K562 (cell line): ENCODE measurements around the gene TMSB4X. TPM values are rescaled to one million over a fixed set of nuclear protein-coding genes. Genes with fewer than 3 reads are reported as not detected.

ENCODE experiments used
- ATF3 ChIP-seq, 2 experiments: fragments of 450-650 bp in 1 of 2; sonication (generic) in 1 of 2; formaldehyde crosslinking in 1 of 2; IDR thresholded peaks in 1 of 2; conservative IDR thresholded peaks in 1 of 2; 2 replicates each; pipeline versions ENCODE4 v1.6.1 to v1.8.1; 2016 to 2023; ENCODE audit warnings: mild to moderate bottlenecking in 2 of 2, moderate library complexity in 2 of 2, inconsistent platforms in 1 of 2, missing genetic modification reagents in 1 of 2
- CREB3L1 ChIP-seq: fragments of 450-650 bp; IDR thresholded peaks from 2 replicates; pipeline ENCODE4 v1.6.1; 2014; ENCODE audit warnings: low read depth, mild to moderate bottlenecking, moderate library complexity, borderline replicate concordance
- DDX20 ChIP-seq: fragments of 450-650 bp; IDR thresholded peaks from 2 replicates; pipeline ENCODE4 v1.6.1; 2016; ENCODE audit warnings: missing genetic modification characterization, low read depth, mild to moderate bottlenecking, missing compliant biosample characterization, moderate library complexity
- E2F3 ChIP-seq: fragments of 250-450 bp; sonication (Bioruptor Pico); IDR thresholded peaks from 2 replicates; pipeline ENCODE4 v1.4.0; 2020; ENCODE audit warnings: mild to moderate bottlenecking
- E2F4 ChIP-seq: sonication (generic); formaldehyde crosslinking; IDR thresholded peaks from 2 replicates; pipeline ENCODE4 v1.8.0; 2022; ENCODE audit warnings: mild to moderate bottlenecking, low read depth, missing genetic modification reagents
- ELF4 ChIP-seq: fragments of 450-650 bp; formaldehyde crosslinking; IDR thresholded peaks from 2 replicates; pipeline ENCODE4 v1.4.0; 2022; ENCODE audit warnings: missing genetic modification characterization
- FOXK1 ChIP-seq: sonication (generic); formaldehyde crosslinking; IDR thresholded peaks from 2 replicates; pipeline ENCODE4 v1.8.0; 2022; ENCODE audit warnings: missing genetic modification reagents, mild to moderate bottlenecking, borderline replicate concordance
- HDAC6 ChIP-seq: IDR thresholded peaks from 2 replicates; pipeline ENCODE4 v1.6.1; 2012; ENCODE audit warnings: low read depth, mild to moderate bottlenecking, control low read depth, inconsistent platforms, low read length, moderate library complexity
- HNRNPLL ChIP-seq: fragments of 200-400 bp; formaldehyde crosslinking; IDR thresholded peaks from 2 replicates; pipeline ENCODE4 v1.6.1; 2017; ENCODE audit warnings: low read length, low read depth, mild to moderate bottlenecking; ENCODE audit not compliant: poor library complexity, severe bottlenecking
- ILF3 ChIP-seq: fragments of 450-650 bp; IDR thresholded peaks from 2 replicates; pipeline ENCODE4 v1.6.1; 2018; ENCODE audit warnings: antibody characterized with exemption, mild to moderate bottlenecking, moderate library complexity, borderline replicate concordance
- LEF1 ChIP-seq: fragments of 450-650 bp; IDR thresholded peaks from 2 replicates; pipeline ENCODE4 v1.6.1; 2016; ENCODE audit warnings: mild to moderate bottlenecking
- MITF ChIP-seq: IDR thresholded peaks from 2 replicates; pipeline ENCODE4 v1.6.1; 2014; ENCODE audit warnings: antibody characterized with exemption
- PCBP2 ChIP-seq: fragments of 200-400 bp; formaldehyde crosslinking; IDR thresholded peaks from 2 replicates; pipeline ENCODE4 v1.6.1; 2018; ENCODE audit warnings: low read length, low read depth, mild to moderate bottlenecking, moderate library complexity; ENCODE audit not compliant: poor library complexity, severe bottlenecking
- PKNOX1 ChIP-seq: fragments of 450-650 bp; IDR thresholded peaks from 2 replicates; pipeline ENCODE4 v1.6.1; 2016
- PURB ChIP-seq: sonication (generic); formaldehyde crosslinking; IDR thresholded peaks from 2 replicates; pipeline ENCODE4 v1.9.0; 2021; ENCODE audit warnings: low read depth, mild to moderate bottlenecking, missing genetic modification reagents
- XRCC3 ChIP-seq: fragments of 450-650 bp; IDR thresholded peaks from 2 replicates; pipeline ENCODE4 v1.6.1; 2017; ENCODE audit warnings: mild to moderate bottlenecking, moderate library complexity
- ZBTB9 ChIP-seq: fragments of 450-650 bp; formaldehyde crosslinking; IDR thresholded peaks from 2 replicates; pipeline ENCODE4 v1.4.0; 2020; ENCODE audit warnings: mild to moderate bottlenecking, moderate library complexity
- ZNF444 ChIP-seq: fragments of 250-450 bp; sonication (Bioruptor Pico); IDR thresholded peaks from 2 replicates; pipeline ENCODE4 v1.4.0; 2020; ENCODE audit warnings: mild to moderate bottlenecking, moderate library complexity
- ZNF778 ChIP-seq: fragments of 450-650 bp; formaldehyde crosslinking; IDR thresholded peaks from 2 replicates; pipeline ENCODE4 v1.4.0; 2020; ENCODE audit warnings: mild to moderate bottlenecking, moderate library complexity
- polyA plus RNA-seq, 8 experiments: library from polyadenylated mRNA; depleted of rRNA in 4 of 8; stranded (reverse) in 5 of 8; unstranded in 3 of 8; fragments of >200 nt; fragmentation: Nextera tagmentation in 2 of 8; fragmentation: Illumina TruSeq in 1 of 8; extraction: Ambion mirVana in 2 of 8; extraction: Trizol in 1 of 8; gene quantifications; 2 replicates each; pipeline versions ENCODE4 v1.2.1 to v1.2.3, GENCODE V29; 2011 to 2014; ENCODE audit warnings: inconsistent platforms in 1 of 8, missing spikeins in 1 of 8
- total RNA-seq, 7 experiments: library from RNA; depleted of rRNA in 6 of 7; stranded (reverse); fragments of >200 nt in 6 of 7; fragmentation: Illumina TruSeq in 2 of 7; extraction: Trizol in 2 of 7; gene quantifications; 2 replicates each; pipeline versions ENCODE4 v1.2.1 to v1.2.3, GENCODE V29; 2011 to 2021; ENCODE audit warnings: low replicate concordance in 1 of 7

TMSB4X gene
- total and polyA plus RNA-seq, 9 of the 15 experiments (the other 6 are each of a cell fraction or from before 2014, with no cell fraction given), result 1,035 to 2,035 (median 1,529) TPM

GRCh38 chrX:12974796-12975669, at the start of gene TMSB4X (continued):
- TF ChIP-seq DDX20 (tag) (no peak), ELF4 (no peak), LEF1 (0 out of 2 replicates have a peak, but pooled peaks have one; percentile 7), PKNOX1 (no peak), FOXK1 (CRISPR knock-in tag) (no peak), MITF (no peak), CREB3L1 (no peak; the same call in 1 of the 2 replicates), ZNF444 (CRISPR knock-in tag) (no peak), XRCC3 (no peak), PCBP2 (no peak), ILF3 (no peak), ATF3 (IDR thresholded peaks at IDR 0.05) (peak; percentile 92), ATF3 (CRISPR knock-in tag; conservative IDR thresholded peaks at IDR 0.05) (peak; percentile 47; the same call in 1 of the 2 replicates), HNRNPLL (peak; percentile 67), PURB (no peak), HDAC6 (no peak), E2F3 (CRISPR knock-in tag) (no peak), E2F4 (CRISPR knock-in tag) (no peak), ZBTB9 (CRISPR knock-in tag) (no peak), ZNF778 (CRISPR knock-in tag) (no peak)
